WERI-Rb-1 (cell line): Measurements from ENCODE around the gene TAF1L.

Source experiments
- DNase-seq: peaks from one replicate; pipeline ENCODE4 v3.0.0-alpha.2; 2020
- H3K27ac ChIP-seq: fragments of 250-450 bp; sonication (Bioruptor Pico); 2 replicates; pipeline ENCODE4 v1.5.1; 2020; ENCODE audit warnings: mild to moderate bottlenecking, moderate library complexity
- H3K27me3 ChIP-seq: fragments of 250-450 bp; sonication (Bioruptor Pico); 2 replicates; pipeline ENCODE4 v1.5.1; 2021; ENCODE audit warnings: mild to moderate bottlenecking, low read depth, moderate library complexity; ENCODE audit not compliant: insufficient read depth, severe bottlenecking
- H3K36me3 ChIP-seq: fragments of 250-450 bp; sonication (Bioruptor Pico); 2 replicates; pipeline ENCODE4 v1.5.1; 2020; ENCODE audit warnings: mild to moderate bottlenecking, moderate library complexity
- H3K4me3 ChIP-seq: 2 replicates; pipeline ENCODE4 v1.5.1; 2011; ENCODE audit warnings: low read depth, mild to moderate bottlenecking, control low read depth, low read length
- H3K9me3 ChIP-seq: fragments of 250-450 bp; sonication (Bioruptor Pico); 2 replicates; pipeline ENCODE4 v1.5.1; 2021; ENCODE audit warnings: mild to moderate bottlenecking, moderate library complexity; ENCODE audit not compliant: severe bottlenecking
- TF ChIP-seq, protein P1 (sequence below): IDR thresholded peaks from 2 replicates; pipeline ENCODE4 v1.5.1; 2011; ENCODE audit warnings: low read depth, mild to moderate bottlenecking, control low read depth, inconsistent platforms, low read length

TAF1L gene

GRCh38 chr9:32579706-32580331, 55.6 kb downstream of the TAF1L start:
- Histone ChIP-seq H3K27me3 (peaks cover 28% of the 10 kb centered on the region), H3K27ac (no peak overlapping the region), H3K36me3 (no peaks in the 10 kb centered on the region), H3K9me3 (no peaks in the 10 kb centered on the region), H3K4me3 (no peak overlapping the region)
- peak; percentile 58 for DNase-seq
- TF ChIP-seq, protein P1, sequence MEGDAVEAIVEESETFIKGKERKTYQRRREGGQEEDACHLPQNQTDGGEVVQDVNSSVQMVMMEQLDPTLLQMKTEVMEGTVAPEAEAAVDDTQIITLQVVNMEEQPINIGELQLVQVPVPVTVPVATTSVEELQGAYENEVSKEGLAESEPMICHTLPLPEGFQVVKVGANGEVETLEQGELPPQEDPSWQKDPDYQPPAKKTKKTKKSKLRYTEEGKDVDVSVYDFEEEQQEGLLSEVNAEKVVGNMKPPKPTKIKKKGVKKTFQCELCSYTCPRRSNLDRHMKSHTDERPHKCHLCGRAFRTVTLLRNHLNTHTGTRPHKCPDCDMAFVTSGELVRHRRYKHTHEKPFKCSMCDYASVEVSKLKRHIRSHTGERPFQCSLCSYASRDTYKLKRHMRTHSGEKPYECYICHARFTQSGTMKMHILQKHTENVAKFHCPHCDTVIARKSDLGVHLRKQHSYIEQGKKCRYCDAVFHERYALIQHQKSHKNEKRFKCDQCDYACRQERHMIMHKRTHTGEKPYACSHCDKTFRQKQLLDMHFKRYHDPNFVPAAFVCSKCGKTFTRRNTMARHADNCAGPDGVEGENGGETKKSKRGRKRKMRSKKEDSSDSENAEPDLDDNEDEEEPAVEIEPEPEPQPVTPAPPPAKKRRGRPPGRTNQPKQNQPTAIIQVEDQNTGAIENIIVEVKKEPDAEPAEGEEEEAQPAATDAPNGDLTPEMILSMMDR = peak; percentile 86
